IMR-90 (cell line): ENCODE data around the gene PDZK1. TPM values are rescaled to one million over a fixed set of nuclear protein-coding genes. Genes with fewer than 3 reads are reported as not detected.

Source experiments
- ATAC-seq: fragments of 200-7000 bp; cut with Tn5 transposase; 2 replicates; pipeline ENCODE4 v1.9.1; 2020; ENCODE audit warnings: low read depth, mild to moderate bottlenecking, moderate library complexity
- BruUV-seq: library from RNA; stranded (reverse); fragments of 400-500 nt; replicated peaks from 2 replicates; lab custom pipeline; 2021; lab: Mats Ljungman, UMichigan
- CTCF ChIA-PET: fragments of 300-600 bp; formaldehyde crosslinking; extraction: SDS; loops from one replicate; lab custom pipeline; 2021; ENCODE audit warnings: antibody characterized with exemption; lab: Yijun Ruan, JAX
- POLR2A ChIA-PET: fragments of 300-600 bp; sonication (Branson Sonifier 250); formaldehyde crosslinking; loops from one replicate; lab custom pipeline; 2022; ENCODE audit warnings: antibody characterized with exemption; ENCODE audit not compliant: unreplicated experiment; lab: Charles Lee
- DNase-seq: peaks from one replicate; pipeline ENCODE4 v3.0.0; 2013
- H2AFZ ChIP-seq: replicated peaks from 2 replicates; pipeline ENCODE3; 2013; ENCODE audit warnings: low read length, mild to moderate bottlenecking; ENCODE audit not compliant: poor library complexity
- H2AK5ac ChIP-seq: 2 replicates; pipeline ENCODE4 v1.6.1; 2013; ENCODE audit warnings: low read depth, low read length, inconsistent platforms
- H2AK9ac ChIP-seq: replicated peaks from 2 replicates; pipeline ENCODE3; 2013; ENCODE audit warnings: mild to moderate bottlenecking, low read depth, low read length, moderate library complexity; ENCODE audit not compliant: poor library complexity
- H2BK120ac ChIP-seq: 2 replicates; pipeline ENCODE4 v1.6.1; 2013; ENCODE audit warnings: low read depth, low read length, inconsistent platforms
- H2BK15ac ChIP-seq: 3 replicates; pipeline ENCODE4 v1.6.1; 2013; ENCODE audit warnings: low read depth, low read length, inconsistent platforms
- H2BK20ac ChIP-seq: 2 replicates; pipeline ENCODE4 v1.6.1; 2013; ENCODE audit warnings: low read depth, mild to moderate bottlenecking, inconsistent platforms, low read length, moderate library complexity
- H2BK5ac ChIP-seq: 2 replicates; pipeline ENCODE4 v1.6.1; 2013; ENCODE audit warnings: mild to moderate bottlenecking, low read depth, low read length, inconsistent platforms; ENCODE audit not compliant: poor library complexity, severe bottlenecking
- H3K14ac ChIP-seq: replicated peaks from 2 replicates; pipeline ENCODE4 v1.6.1; 2013; ENCODE audit warnings: low read depth, low read length, inconsistent platforms
- H3K18ac ChIP-seq: 2 replicates; pipeline ENCODE4 v1.6.1; 2013; ENCODE audit warnings: low read depth, low read length, control low read depth
- H3K23ac ChIP-seq: 2 replicates; pipeline ENCODE4 v1.6.1; 2013; ENCODE audit warnings: low read depth, low read length, inconsistent platforms
- H3K27ac ChIP-seq: 2 replicates; pipeline ENCODE4 v1.5.1; 2013; ENCODE audit warnings: mild to moderate bottlenecking, control low read depth, low read length; ENCODE audit not compliant: insufficient read depth
- H3K27me3 ChIP-seq: 2 replicates; pipeline ENCODE4 v1.6.1; 2013; ENCODE audit warnings: low read length; ENCODE audit not compliant: control insufficient read depth, insufficient read depth
- H3K36me3 ChIP-seq: 2 replicates; pipeline ENCODE4 v1.6.1; 2013; ENCODE audit warnings: low read length, mixed read lengths; ENCODE audit not compliant: control insufficient read depth, insufficient read depth
- H3K4ac ChIP-seq: 2 replicates; pipeline ENCODE4 v1.6.1; 2013; ENCODE audit warnings: low read depth, low read length, inconsistent platforms
- H3K4me1 ChIP-seq: 2 replicates; pipeline ENCODE4 v1.6.1; 2013; ENCODE audit warnings: low read length, mixed read lengths; ENCODE audit not compliant: control insufficient read depth, insufficient read depth
- H3K4me2 ChIP-seq: 2 replicates; pipeline ENCODE4 v1.6.1; 2013; ENCODE audit warnings: low read depth, mild to moderate bottlenecking, control low read depth, low read length, moderate library complexity
- H3K4me3 ChIP-seq: 2 replicates; pipeline ENCODE4 v1.5.1; 2013; ENCODE audit warnings: low read depth, mild to moderate bottlenecking, control low read depth, low read length, moderate library complexity; ENCODE audit not compliant: insufficient read depth
- H3K56ac ChIP-seq: 2 replicates; pipeline ENCODE4 v1.6.1; 2013; ENCODE audit warnings: low read length, inconsistent platforms; ENCODE audit not compliant: insufficient read depth; ENCODE audit errors: extremely low read depth
- H3K79me1 ChIP-seq, 2 experiments: 2 replicates each; pipeline ENCODE4 v1.6.1; 2013; ENCODE audit warnings: low read length in 2 of 2, inconsistent platforms in 1 of 2, low read depth in 1 of 2
- H3K9ac ChIP-seq: 2 replicates; pipeline ENCODE4 v1.6.1; 2013; ENCODE audit warnings: low read depth, low read length, control low read depth
- H3K9me1 ChIP-seq: 2 replicates; pipeline ENCODE4 v1.6.1; 2013; ENCODE audit warnings: low read length, inconsistent platforms; ENCODE audit not compliant: insufficient read depth
- H3K9me3 ChIP-seq: 2 replicates; pipeline ENCODE4 v1.6.1; 2013; ENCODE audit warnings: low read length; ENCODE audit not compliant: control insufficient read depth, insufficient read depth
- H4K20me1 ChIP-seq: 2 replicates; pipeline ENCODE4 v1.6.1; 2013; ENCODE audit warnings: low read length, inconsistent platforms; ENCODE audit not compliant: insufficient read depth
- H4K5ac ChIP-seq: 2 replicates; pipeline ENCODE4 v1.6.1; 2013; ENCODE audit warnings: mild to moderate bottlenecking, low read depth, low read length, control low read depth
- H4K8ac ChIP-seq, 2 experiments: 2 replicates each; pipeline ENCODE4 v1.6.1; 2013; ENCODE audit warnings: low read depth in 2 of 2, low read length in 2 of 2, control low read depth in 1 of 2, inconsistent platforms in 1 of 2
- H4K91ac ChIP-seq: 2 replicates; pipeline ENCODE4 v1.6.1; 2013; ENCODE audit warnings: low read depth, low read length, inconsistent platforms; ENCODE audit not compliant: insufficient read depth
- BHLHE40 ChIP-seq: fragments of 150-350 bp; IDR thresholded peaks from 2 replicates; pipeline ENCODE4 v1.6.1; 2016; ENCODE audit warnings: mild to moderate bottlenecking, low read depth, low read length
- CEBPB ChIP-seq: IDR thresholded peaks from 2 replicates; pipeline ENCODE4 v1.6.1; 2012; ENCODE audit warnings: low read depth, low read length, improper control_type of control experiment
- CHD1 ChIP-seq: IDR thresholded peaks from 2 replicates; pipeline ENCODE4 v1.6.1; 2012; ENCODE audit warnings: low read depth, low read length, improper control_type of control experiment
- MAZ ChIP-seq: IDR thresholded peaks from 2 replicates; pipeline ENCODE4 v1.6.1; 2012; ENCODE audit warnings: low read depth, mild to moderate bottlenecking, low read length, improper control_type of control experiment, moderate library complexity, borderline replicate concordance
- MXI1 ChIP-seq: IDR thresholded peaks from 2 replicates; pipeline ENCODE4 v1.6.1; 2012; ENCODE audit warnings: low read depth, mild to moderate bottlenecking, low read length, moderate library complexity, borderline replicate concordance
- RAD21 ChIP-seq: IDR thresholded peaks from 2 replicates; pipeline ENCODE4 v1.6.1; 2012; ENCODE audit warnings: low read length, improper control_type of control experiment
- USF2 ChIP-seq: fragments of 150-350 bp; IDR thresholded peaks from 2 replicates; pipeline ENCODE4 v1.6.1; 2017; ENCODE audit warnings: mild to moderate bottlenecking, antibody characterized with exemption, low read length, low read depth
- WGBS, 2 experiments: methylation state at CpG; one replicate each; pipeline versions ENCODE4 v1.1.5 to v1.1.7; 2013; ENCODE audit warnings: missing lambda C conversion rate in 2 of 2; ENCODE audit not compliant: insufficient read length in 1 of 2; ENCODE audit errors: extremely low coverage in 2 of 2; 5-methylcytosine and 5-hydroxymethylcytosine counted together
- dilution Hi-C: fragments of 300-500 bp; cut with HindIII; formaldehyde crosslinking; loops from one replicate; pipeline ENCODE4 v1.14.3; 2018; ENCODE audit warnings: low sequenced_read_pairs; ENCODE audit not compliant: unreplicated experiment
- in situ Hi-C: fragments of 300-500 bp; cut with MboI; formaldehyde crosslinking; loops from 3 replicates; pipeline ENCODE4 v1.14.3; 2019; ENCODE audit warnings: low sequenced_read_pairs, inconsistent platforms, mixed read lengths
- intact Hi-C: fragments of 100-400 bp; cut with micrococcal nuclease; formaldehyde crosslinking; loops from 2 replicates; pipeline ENCODE4 v1.10.0; 2022
- polyA plus RNA-seq, 3 experiments: library from polyadenylated mRNA; depleted of rRNA; stranded (reverse); fragments of >200 nt; gene quantifications; 2 replicates each; pipeline ENCODE4 v1.2.3, GENCODE V29; 2012; ENCODE audit warnings: low replicate concordance in 1 of 3
- total RNA-seq: library from RNA; depleted of rRNA; stranded (reverse); fragments of >200 nt; gene quantifications from 2 replicates; pipeline ENCODE4 v1.2.3, GENCODE V29; 2012

Gene PDZK1
- total and polyA plus RNA-seq, 2 of the 4 experiments (the other 2 are of a cell fraction), result 1.4 to 2.1 TPM

DNA sequence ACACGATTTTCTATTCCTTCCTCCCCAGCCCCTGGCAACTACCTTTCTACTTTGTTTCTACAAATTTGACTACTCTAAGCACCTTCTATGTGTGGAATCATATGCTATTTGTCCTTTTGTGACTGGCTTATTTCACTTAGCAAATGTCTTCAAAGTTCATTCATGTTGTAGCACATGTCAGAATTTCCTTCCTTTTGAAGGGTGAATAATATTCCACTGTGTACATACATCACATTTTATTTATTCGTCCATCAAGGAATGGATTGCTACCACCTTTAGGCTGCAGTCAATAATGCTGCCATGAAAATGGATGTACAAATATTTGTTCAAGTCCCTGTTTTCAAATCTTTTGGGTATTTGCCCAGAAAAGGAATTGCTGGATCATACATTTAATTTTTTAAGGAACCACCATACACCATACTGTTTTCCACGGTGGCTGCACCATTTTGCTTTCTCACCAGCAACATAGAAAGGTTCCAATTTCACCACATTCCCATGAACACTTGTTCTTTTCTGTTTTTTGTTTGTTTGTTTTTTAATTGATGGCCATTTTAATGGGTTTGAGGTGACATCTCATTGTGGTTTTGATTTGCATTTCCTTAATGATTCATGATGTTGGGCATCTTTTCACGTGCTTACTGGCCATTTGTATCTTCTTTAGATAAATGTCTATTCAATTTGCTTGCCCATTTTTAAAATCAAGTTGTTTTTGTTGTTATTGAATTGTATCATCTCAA is 3.3 kb upstream of the PDZK1 start:
- H3K9ac ChIP-seq, result no peak overlapping the region
- ATAC-seq (no peak), DNase-seq (no peak)
- no peaks in the 10 kb centered on the region for H3K27me3 ChIP-seq
- no peak overlapping the region for H3K4me3 ChIP-seq
- H4K5ac ChIP-seq, result no peak overlapping the region
- TF ChIP-seq CEBPB (no peak), RAD21 (no peak), MXI1 (no peak), MAZ (no peak), CHD1 (no peak), USF2 (no peak), BHLHE40 (no peak)
- H3K4me1 ChIP-seq, result peaks cover 20% of the 10 kb centered on the region
- intact Hi-C loops, result no loop called here
- no peak overlapping the region for H3K4ac ChIP-seq
- H4K91ac ChIP-seq, result no peak overlapping the region
- dilution Hi-C loops, result no loop called here
- no peaks in the 10 kb centered on the region for H3K79me1 ChIP-seq
- no peak overlapping the region for H2BK15ac ChIP-seq
- no peak overlapping the region for H3K4me2 ChIP-seq
- peaks cover 15% of the 10 kb centered on the region for H3K9me1 ChIP-seq
- H2BK5ac ChIP-seq, result no peak overlapping the region
- H3K9me3 ChIP-seq, result no peaks in the 10 kb centered on the region
- H3K18ac ChIP-seq, result no peak overlapping the region
- no peaks in the 10 kb centered on the region for H4K20me1 ChIP-seq
- H2AK9ac ChIP-seq, result no peak overlapping the region
- no peak overlapping the region for H3K23ac ChIP-seq
- BruUV-seq, result no TSS peak
- no peak overlapping the region for H3K27ac ChIP-seq
- in situ Hi-C loops, result no loop called here
- no peaks in the 10 kb centered on the region for H3K36me3 ChIP-seq
- H3K56ac ChIP-seq, result no peak overlapping the region
- H2BK20ac ChIP-seq, result no peak overlapping the region
- no peak overlapping the region for H2BK120ac ChIP-seq
- no peak overlapping the region for H3K14ac ChIP-seq
- ChIA-PET POLR2A (no interaction called here), CTCF (interaction anchor here (1.2 kb wide), 1 partner anchor 10 kb away, joined by 4 read pairs; no protein-coding TSS in a partner anchor)
- H4K8ac ChIP-seq, result no peak overlapping the region
- no CpG with 5 or more reads among the region's 4 CpGs for WGBS, 2 experiments
- no peak overlapping the region for H2AFZ ChIP-seq
- H2AK5ac ChIP-seq, result no peak overlapping the region
